HG03342 (cell line): ENCODE results near the gene UCKL1.
"Not testable (repeated sequence)": the region's sequence is repeated elsewhere in the genome, so short reads cannot be mapped to it uniquely, and the experiment has no call there.

Experiments used
- ATAC-seq: cut with Tn5 transposase; IDR thresholded peaks from one replicate; pipeline ENCODE4 v1.9.1; 2021; ENCODE audit warnings: mild to moderate bottlenecking, moderate library complexity; ENCODE audit not compliant: unreplicated experiment

UCKL1 gene

GRCh38 chr20:63924241-63924640, 32.0 kb downstream of the UCKL1 start:
- no peak for ATAC-seq

- no peak for ATAC-seq
These were observed 32.6 kb downstream of the UCKL1 start for GRCh38 chr20:63923651-63924050.

GRCh38 chr20:63920226-63920625, 36.0 kb downstream of the UCKL1 start:
- ATAC-seq = no peak

DNA sequence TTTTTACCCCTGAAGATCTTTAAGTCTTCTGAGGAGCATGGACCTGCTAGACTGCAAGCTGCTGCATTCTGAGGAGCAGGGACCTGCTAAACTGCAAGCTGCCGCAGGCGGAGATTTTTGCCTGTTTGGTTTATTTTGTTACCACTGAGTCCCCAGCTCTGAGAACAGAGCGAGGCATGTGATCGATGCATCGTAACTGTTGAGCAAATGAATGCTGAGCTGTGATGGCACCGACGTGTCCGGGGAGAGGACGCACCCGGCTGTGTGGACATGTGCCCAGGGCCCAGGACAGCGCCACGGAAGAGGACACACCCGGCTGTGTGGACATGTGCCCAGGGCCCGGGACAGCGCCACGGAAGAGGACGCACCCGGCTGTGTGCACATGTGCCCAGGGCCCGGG, 37.1 kb downstream of the UCKL1 start:
- ATAC-seq = no peak

GRCh38 chr20:63917811-63918210, 38.4 kb downstream of the UCKL1 start:
- no peak for ATAC-seq

- not testable (repeated sequence) for ATAC-seq
These were observed 39.8 kb downstream of the UCKL1 start for GRCh38 chr20:63916371-63916939.

- no peak for ATAC-seq
These were observed 40.7 kb downstream of the UCKL1 start for GRCh38 chr20:63915471-63915870.

DNA sequence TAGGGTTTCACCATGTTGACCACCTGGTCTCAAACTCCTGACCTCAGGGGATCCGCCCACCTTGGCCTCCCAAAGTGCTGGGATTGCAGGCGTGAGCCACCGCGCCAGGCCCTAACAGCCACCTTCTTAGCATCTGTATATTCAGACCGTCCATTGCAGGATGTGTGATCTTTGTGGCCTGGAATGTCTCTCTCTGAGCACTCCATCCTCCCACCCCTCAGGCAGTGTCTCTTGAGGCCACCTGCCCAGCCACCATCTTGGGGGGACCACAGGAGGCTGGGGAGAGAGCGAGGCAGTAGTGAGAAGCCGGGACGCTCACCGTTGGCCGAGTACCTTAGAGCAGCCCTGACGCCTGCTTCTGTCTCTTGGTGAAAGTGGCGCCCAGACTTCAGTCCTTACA, 42.4 kb downstream of the UCKL1 start:
- no peak for ATAC-seq

- no peak for ATAC-seq
These were observed 45.0 kb downstream of the UCKL1 start for GRCh38 chr20:63911176-63911575.

GRCh38 chr20:63908008-63908682, 48.1 kb downstream of the UCKL1 start:
- ATAC-seq = no peak

DNA sequence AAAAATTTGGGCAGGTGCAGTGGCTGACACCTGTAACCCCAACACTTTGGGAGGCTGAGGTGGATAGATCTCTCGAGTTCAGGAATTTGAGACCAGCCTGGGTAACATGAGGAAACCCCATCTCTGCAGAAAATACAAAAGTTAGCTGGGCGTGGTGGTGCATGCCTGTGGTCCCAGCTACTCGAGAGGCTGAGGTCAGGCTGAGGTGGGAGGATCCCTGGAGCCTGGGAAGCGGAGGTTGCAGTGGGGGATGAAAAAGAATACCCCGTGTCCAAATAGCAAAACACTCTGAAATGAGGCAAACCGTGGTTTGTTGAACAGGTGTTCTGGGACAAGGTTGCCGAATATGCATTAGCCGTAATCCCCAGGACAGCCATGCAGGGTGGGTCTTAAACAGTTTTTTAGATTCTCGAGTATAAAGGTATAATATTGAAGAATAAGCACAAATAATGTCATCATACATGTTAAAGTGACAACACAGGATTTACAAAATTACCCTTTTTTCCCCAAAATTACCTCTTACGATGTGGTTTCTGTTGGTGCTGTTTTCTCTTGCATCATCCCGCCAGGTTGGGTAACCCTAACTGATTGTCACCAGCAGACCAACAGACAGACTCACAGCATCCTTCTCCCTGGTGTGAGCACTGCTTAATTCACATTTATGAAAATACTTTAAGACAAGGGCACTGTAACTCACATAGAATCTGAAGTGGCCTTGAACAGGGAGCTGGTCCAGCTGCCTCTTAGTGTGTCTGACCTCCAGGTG, 52.2 kb downstream of the UCKL1 start:
- ATAC-seq = no peak

DNA sequence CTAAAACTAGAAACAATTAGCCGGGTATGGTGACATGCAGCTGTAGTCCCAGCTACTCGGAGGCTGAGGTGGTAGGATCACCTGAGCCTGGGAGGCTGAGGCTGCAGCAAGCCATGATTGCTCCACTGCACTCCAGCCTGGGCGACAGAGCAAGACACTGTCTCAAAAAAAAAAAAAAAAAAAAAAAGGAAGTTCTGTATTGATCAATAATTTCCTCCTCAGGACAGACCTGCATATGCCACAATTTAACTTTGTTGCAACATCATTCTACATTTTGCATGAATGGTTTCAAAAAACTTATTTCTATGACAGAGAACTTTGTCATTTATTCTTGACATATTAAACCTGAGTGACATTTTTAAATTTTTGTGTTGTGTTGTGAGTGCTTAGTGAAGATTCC, 55.8 kb downstream of the UCKL1 start:
- ATAC-seq = no peak

DNA sequence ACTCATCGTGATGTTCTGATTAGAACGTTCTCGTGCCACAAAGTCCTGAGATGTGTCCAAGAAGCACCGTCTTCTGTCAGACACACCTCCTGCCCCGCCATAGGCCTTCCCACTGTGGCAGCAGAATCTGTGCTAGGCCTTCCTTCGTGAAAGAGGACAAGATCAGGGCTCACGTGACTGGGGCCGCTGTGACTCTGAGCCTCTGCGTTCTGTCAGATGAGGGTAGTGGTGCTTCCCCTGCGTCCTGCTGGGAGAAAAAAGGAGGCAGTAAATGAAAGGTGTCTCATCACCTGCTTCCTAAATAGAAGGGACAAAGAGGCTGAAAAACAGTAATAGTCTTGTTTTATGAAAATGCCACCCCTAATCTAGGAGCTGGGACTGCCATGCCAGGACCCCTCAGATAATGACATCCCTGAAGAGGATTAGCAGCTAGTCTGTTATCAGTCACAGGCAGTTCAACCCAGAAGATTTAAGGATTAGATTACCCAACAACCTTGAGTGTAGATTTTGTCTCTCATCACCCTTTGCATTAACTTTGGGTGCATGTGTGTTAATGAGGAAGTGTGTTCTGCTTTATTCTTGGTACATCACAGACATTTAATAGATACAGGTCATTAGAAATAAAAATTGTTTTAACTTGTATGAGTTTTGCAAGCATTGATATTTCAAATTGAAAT, 57.2 kb downstream of the UCKL1 start:
- ATAC-seq = no peak

- ATAC-seq = no peak
These were observed 58.1 kb downstream of the UCKL1 start for GRCh38 chr20:63897978-63898561.

GRCh38 chr20:63896264-63897105, 59.7 kb downstream of the UCKL1 start:
- peak; percentile 40 for ATAC-seq

DNA sequence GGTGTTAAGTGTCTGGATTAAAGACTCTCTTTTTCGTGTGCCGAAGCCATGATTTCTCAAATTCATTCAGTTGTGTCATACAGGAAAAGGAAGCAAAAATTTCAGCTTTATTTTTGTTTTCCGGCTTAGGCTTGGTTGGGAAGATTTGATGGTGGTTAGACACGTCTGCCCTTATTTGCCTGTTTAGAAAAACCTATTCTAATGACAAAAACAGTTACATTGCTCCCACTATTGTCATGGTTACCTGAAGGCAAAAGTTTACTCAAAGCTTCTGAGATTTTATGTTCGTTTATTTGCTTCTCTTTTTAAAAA, 60.3 kb downstream of the UCKL1 start:
- ATAC-seq = no peak

DNA sequence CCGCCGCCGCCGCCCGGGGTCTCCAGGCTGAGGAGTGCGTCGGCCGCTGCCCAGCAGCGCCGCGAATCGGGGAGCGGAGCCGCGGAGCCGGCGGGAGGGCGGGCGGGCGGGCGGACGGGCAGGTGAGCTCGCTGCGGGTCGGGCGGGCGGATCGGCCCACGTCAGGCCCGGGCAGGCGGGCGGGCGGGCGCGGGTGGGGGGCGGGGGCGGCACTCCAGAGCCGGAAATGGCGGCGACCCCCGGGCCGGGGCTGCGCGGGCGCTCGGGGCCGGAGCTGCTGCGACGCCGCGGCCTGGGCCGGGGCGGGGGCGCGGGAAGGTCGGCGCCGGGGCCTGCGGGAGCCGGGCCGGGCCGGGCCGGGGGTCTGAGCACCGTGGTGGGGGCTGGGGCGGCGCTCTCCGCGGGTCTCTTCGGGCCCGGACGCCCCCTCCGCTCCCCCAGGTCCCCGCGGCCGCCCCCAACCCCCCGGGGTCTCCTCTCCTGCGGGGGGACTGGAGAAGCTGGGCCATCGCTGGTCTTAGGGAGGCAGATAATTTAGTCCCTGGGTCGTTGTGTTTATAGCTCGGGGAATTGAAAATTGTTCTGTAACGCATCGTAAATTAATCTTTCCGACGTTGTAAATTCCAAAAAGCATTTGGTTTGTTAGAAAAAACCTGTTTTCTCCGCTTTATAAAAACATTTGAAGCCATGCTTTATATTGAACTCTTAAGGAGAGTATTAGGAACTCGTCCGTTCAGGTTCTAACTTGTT, 60.8 kb downstream of the UCKL1 start:
- ATAC-seq = peak; percentile 11

- ATAC-seq = peak; percentile 81
These were observed 61.6 kb downstream of the UCKL1 start, which contains the start of gene DNAJC5 for GRCh38 chr20:63894358-63895201. DNAJC5 (plus strand) TSS chr20:63895126; CDS start chr20:63928346, 33,220 bp downstream.

DNA sequence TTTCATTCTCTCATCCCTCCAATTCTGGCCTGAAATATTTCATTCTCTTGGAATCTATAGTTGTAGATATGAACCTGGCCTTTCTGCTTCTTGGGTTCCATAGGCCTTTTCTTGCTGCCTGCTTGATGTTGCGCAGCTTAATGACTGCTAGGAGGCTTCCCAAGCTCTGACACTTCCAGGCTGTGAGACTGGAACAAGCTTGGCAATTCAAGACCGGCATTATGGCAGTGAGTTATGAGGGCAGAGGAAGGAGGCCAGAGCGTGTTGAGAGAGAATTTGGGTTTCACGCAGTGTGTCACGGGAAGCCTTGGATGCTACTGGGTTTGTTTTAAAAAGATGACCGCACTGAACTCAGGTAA, 62.2 kb downstream of the UCKL1 start:
- ATAC-seq = no peak
